Cardiac muscle cell (in vitro differentiated cells and primary cell): Measurements from ENCODE around the gene ITPRIPL2. TPM values are rescaled to one million over a fixed set of nuclear protein-coding genes. Genes with fewer than 3 reads are reported as not detected.

Experiments
- DNase-seq, 2 donors: peaks; one replicate each; pipeline versions ENCODE4 v3.0.0 to v3.0.0-alpha.2; 2010 to 2017; ENCODE audit warnings: low read depth in 1 of 2, low spot score in 1 of 2
- H3K27ac ChIP-seq: fragments of 200-600 bp; sonication (generic); 2 replicates; pipeline ENCODE4 v1.5.1; 2016
- H3K27me3 ChIP-seq: fragments of 200-600 bp; sonication (generic); 2 replicates; pipeline ENCODE4 v1.6.0; 2016; ENCODE audit warnings: control low read depth
- H3K36me3 ChIP-seq: fragments of 200-600 bp; sonication (generic); 2 replicates; pipeline ENCODE4 v1.5.1; 2016; ENCODE audit warnings: control low read depth
- H3K4me1 ChIP-seq: fragments of 200-600 bp; sonication (generic); 2 replicates; pipeline ENCODE4 v1.8.1; 2017; ENCODE audit warnings: low read depth, mild to moderate bottlenecking, mixed run types
- H3K4me3 ChIP-seq: fragments of 200-600 bp; sonication (generic); 2 replicates; pipeline ENCODE4 v1.5.1; 2016; ENCODE audit warnings: mild to moderate bottlenecking
- H3K9me3 ChIP-seq: fragments of 200-600 bp; sonication (generic); 2 replicates; pipeline ENCODE4 v1.5.1; 2017; ENCODE audit warnings: low read depth, mild to moderate bottlenecking, control low read depth
- polyA plus RNA-seq: library from polyadenylated mRNA; unstranded; fragments of >200 nt; fragmentation: Nextera tagmentation; extraction: Ambion mirVana; gene quantifications from 2 replicates; pipeline ENCODE4 v1.2.1, GENCODE V29; 2016
- total RNA-seq: library from RNA; depleted of rRNA; stranded (reverse); fragments of >200 nt; gene quantifications from 2 replicates; pipeline ENCODE4 v1.2.3, GENCODE V29; 2016
- TF ChIP-seq, protein P1 (sequence below): IDR thresholded peaks from 2 replicates; pipeline ENCODE4 v1.5.1; 2012; ENCODE audit warnings: low read depth, mild to moderate bottlenecking, low read length

Gene ITPRIPL2
- total and polyA plus RNA-seq, 2 experiments from 2014 or later, result 2.8 to 9.7 TPM

DNA sequence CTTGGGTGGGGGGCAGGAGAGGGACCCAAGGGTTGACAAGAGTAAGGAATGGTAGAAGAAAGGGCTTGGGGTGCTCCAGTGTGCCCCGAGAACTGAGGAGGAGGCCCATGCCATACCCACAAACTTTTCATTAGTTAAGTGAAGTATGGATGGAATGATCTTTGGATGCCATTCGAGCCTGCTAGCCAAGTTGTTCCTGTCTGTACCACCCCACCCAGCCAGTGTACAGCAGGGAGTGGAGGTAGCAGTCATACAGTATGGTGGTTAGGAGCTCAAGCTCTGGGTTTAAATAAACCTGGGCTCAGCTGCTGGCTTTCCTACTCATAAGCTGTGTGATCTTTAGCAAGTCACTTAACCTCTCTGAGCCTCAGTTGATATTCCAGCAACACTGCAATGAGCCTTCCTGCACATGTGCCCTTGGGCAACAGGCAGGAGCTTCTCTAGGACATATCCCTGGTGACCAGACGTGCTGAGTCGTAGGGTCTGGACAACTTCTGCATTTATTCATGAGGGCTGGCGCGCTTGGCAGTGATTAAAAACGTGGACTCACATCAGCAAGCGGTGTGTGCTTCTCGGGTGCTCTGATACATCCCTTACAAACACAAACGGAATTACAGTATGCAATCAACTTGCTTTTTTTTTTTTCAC lies 22.9 kb downstream of the ITPRIPL2 start:
- TF ChIP-seq, protein P1, sequence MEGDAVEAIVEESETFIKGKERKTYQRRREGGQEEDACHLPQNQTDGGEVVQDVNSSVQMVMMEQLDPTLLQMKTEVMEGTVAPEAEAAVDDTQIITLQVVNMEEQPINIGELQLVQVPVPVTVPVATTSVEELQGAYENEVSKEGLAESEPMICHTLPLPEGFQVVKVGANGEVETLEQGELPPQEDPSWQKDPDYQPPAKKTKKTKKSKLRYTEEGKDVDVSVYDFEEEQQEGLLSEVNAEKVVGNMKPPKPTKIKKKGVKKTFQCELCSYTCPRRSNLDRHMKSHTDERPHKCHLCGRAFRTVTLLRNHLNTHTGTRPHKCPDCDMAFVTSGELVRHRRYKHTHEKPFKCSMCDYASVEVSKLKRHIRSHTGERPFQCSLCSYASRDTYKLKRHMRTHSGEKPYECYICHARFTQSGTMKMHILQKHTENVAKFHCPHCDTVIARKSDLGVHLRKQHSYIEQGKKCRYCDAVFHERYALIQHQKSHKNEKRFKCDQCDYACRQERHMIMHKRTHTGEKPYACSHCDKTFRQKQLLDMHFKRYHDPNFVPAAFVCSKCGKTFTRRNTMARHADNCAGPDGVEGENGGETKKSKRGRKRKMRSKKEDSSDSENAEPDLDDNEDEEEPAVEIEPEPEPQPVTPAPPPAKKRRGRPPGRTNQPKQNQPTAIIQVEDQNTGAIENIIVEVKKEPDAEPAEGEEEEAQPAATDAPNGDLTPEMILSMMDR, result no peak
- no peaks in the 10 kb centered on the region for H3K36me3 ChIP-seq
- H3K4me1 ChIP-seq, result no peaks in the 10 kb centered on the region
- H3K9me3 ChIP-seq, result no peaks in the 10 kb centered on the region
- no peak overlapping the region for H3K27ac ChIP-seq
- H3K27me3 ChIP-seq, result no peaks in the 10 kb centered on the region
- no peak for DNase-seq
- H3K4me3 ChIP-seq, result no peak overlapping the region

GRCh38 chr16:19137201-19138128 lies 23.7 kb downstream of the ITPRIPL2 start:
- no peak overlapping the region for H3K27ac ChIP-seq

DNA sequence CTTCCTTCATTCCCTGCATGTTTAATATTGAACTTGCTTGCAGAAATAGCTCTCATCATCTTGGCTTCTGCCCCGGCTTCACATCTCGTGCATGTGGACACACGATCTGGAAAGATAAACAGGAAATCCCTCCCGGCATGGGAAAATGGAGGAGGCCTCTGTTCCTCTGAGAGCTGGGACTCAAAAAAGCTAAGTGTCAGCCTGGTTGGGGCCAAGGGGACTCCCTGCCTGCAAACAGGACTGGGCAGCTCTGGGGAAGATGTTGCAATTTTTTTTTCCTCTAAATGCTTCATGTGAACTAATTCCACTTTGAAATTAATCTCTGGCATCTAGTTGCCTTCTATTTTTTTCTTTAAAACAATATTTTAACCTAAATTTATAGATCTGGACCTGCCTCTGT lies 24.8 kb downstream of the ITPRIPL2 start:
- H3K36me3 ChIP-seq, result no peaks in the 10 kb centered on the region
- TF ChIP-seq, protein P1, result no peak
- H3K27me3 ChIP-seq, result no peaks in the 10 kb centered on the region
- no peaks in the 10 kb centered on the region for H3K4me1 ChIP-seq
- no peaks in the 10 kb centered on the region for H3K9me3 ChIP-seq
- no peak overlapping the region for H3K4me3 ChIP-seq
- H3K27ac ChIP-seq, result no peak overlapping the region
- DNase-seq, result peak in 1 of 2 donors; percentile 71

More at GRCh38 chr16:19137201-19138128, 23.7 kb downstream of the ITPRIPL2 start:
- no peaks in the 10 kb centered on the region for H3K36me3 ChIP-seq
- no peaks in the 10 kb centered on the region for H3K27me3 ChIP-seq
- no peaks in the 10 kb centered on the region for H3K9me3 ChIP-seq
- H3K4me1 ChIP-seq, result no peaks in the 10 kb centered on the region
- no peak overlapping the region for H3K4me3 ChIP-seq
- no peak for DNase-seq
- TF ChIP-seq, protein P1, result no peak

- Histone ChIP-seq H3K27ac (no peak overlapping the region), H3K9me3 (no peaks in the 10 kb centered on the region), H3K4me3 (no peak overlapping the region), H3K4me1 (no peaks in the 10 kb centered on the region), H3K36me3 (no peaks in the 10 kb centered on the region), H3K27me3 (no peaks in the 10 kb centered on the region)
- no peak for DNase-seq
- TF ChIP-seq, protein P1, result no peak
Observed at GRCh38 chr16:19139436-19140091, 25.8 kb downstream of the ITPRIPL2 start.

- H3K4me3 ChIP-seq, result no peak overlapping the region
- H3K36me3 ChIP-seq, result no peaks in the 10 kb centered on the region
- H3K27ac ChIP-seq, result no peak overlapping the region
- H3K9me3 ChIP-seq, result no peaks in the 10 kb centered on the region
- no peaks in the 10 kb centered on the region for H3K27me3 ChIP-seq
- TF ChIP-seq, protein P1, result no peak
- H3K4me1 ChIP-seq, result no peaks in the 10 kb centered on the region
- DNase-seq, result no peak
Observed at GRCh38 chr16:19140396-19140795, 26.6 kb downstream of the ITPRIPL2 start.
